H1 (cell line): ENCODE measurements around the gene CSF3. TPM values are rescaled to one million over a fixed set of nuclear protein-coding genes. Genes with fewer than 3 reads are reported as not detected.

Source experiments
- CTCF ChIA-PET: fragments of 300-600 bp; sonication (Branson Sonifier 250); formaldehyde crosslinking; loops from one replicate; lab custom pipeline; 2021; ENCODE audit not compliant: partially characterized antibody; lab: Charles Lee
- POLR2A ChIA-PET: fragments of 300-600 bp; sonication (Branson Sonifier 250); formaldehyde crosslinking; loops from one replicate; lab custom pipeline; 2021; ENCODE audit warnings: inconsistent platforms; ENCODE audit not compliant: partially characterized antibody; lab: Charles Lee
- DNase-seq, 2 experiments: peaks; one replicate each; pipeline versions ENCODE4 v3.0.0 to v3.0.0-alpha.2; 2010 to 2022; ENCODE audit warnings: low spot score in 2 of 2, low read depth in 1 of 2, mixed read lengths in 1 of 2
- FAIRE-seq: peaks from 2 replicates; lab custom pipeline; 2011; peaks lifted over from hg19 to GRCh38; lab: Jason Lieb, UNC
- H2AFZ ChIP-seq: 2 replicates; pipeline ENCODE4 v1.8.1; 2012; ENCODE audit warnings: low read length, inconsistent platforms
- H2AK5ac ChIP-seq: 2 replicates; pipeline ENCODE4 v1.6.1; 2013; ENCODE audit warnings: low read depth, low read length
- H2BK120ac ChIP-seq: replicated peaks from 2 replicates; pipeline ENCODE3; 2013; ENCODE audit warnings: low read depth, low read length, inconsistent platforms
- H2BK12ac ChIP-seq: 2 replicates; pipeline ENCODE4 v1.6.1; 2013; ENCODE audit warnings: low read depth, low read length
- H2BK15ac ChIP-seq: 2 replicates; pipeline ENCODE4 v1.6.1; 2013; ENCODE audit warnings: low read length
- H2BK20ac ChIP-seq: 2 replicates; pipeline ENCODE4 v1.6.1; 2013; ENCODE audit warnings: low read length
- H2BK5ac ChIP-seq: 2 replicates; pipeline ENCODE4 v1.6.1; 2013; ENCODE audit warnings: low read depth, low read length
- H3K14ac ChIP-seq: 2 replicates; pipeline ENCODE4 v1.6.1; 2013; ENCODE audit warnings: inconsistent platforms; ENCODE audit not compliant: insufficient read length
- H3K18ac ChIP-seq: 2 replicates; pipeline ENCODE4 v1.6.1; 2013; ENCODE audit warnings: low read length; ENCODE audit errors: extremely low read depth
- H3K23ac ChIP-seq: 2 replicates; pipeline ENCODE4 v1.6.1; 2013; ENCODE audit warnings: inconsistent platforms; ENCODE audit not compliant: insufficient read length
- H3K23me2 ChIP-seq: 2 replicates; pipeline ENCODE4 v1.6.1; 2013; ENCODE audit warnings: low read depth, low read length
- H3K27ac ChIP-seq: 2 replicates; pipeline ENCODE4 v1.6.1; 2011; ENCODE audit warnings: low read depth, low read length, inconsistent platforms
- H3K27me3 ChIP-seq, 4 experiments: replicated peaks in 1 of 4; 1 replicate in 1 of 4; 2 replicates in 3 of 4; pipeline versions ENCODE4 v1.6.1 to v1.8.1; 2011 to 2013; ENCODE audit warnings: low read length in 3 of 4, mild to moderate bottlenecking in 3 of 4, inconsistent platforms in 2 of 4, mixed read lengths in 2 of 4, moderate library complexity in 1 of 4; ENCODE audit not compliant: control insufficient read depth in 3 of 4, insufficient read depth in 3 of 4; ENCODE audit errors: extremely low read depth in 1 of 4
- H3K36me3 ChIP-seq, 4 experiments: 2 replicates each; pipeline versions ENCODE4 v1.6.1 to v1.8.1; 2011 to 2013; ENCODE audit warnings: mild to moderate bottlenecking in 4 of 4, low read length in 3 of 4, moderate library complexity in 2 of 4, control low read depth in 1 of 4, inconsistent platforms in 1 of 4; ENCODE audit not compliant: insufficient read depth in 4 of 4, control insufficient read depth in 2 of 4
- H3K4ac ChIP-seq: replicated peaks from 2 replicates; pipeline ENCODE3; 2013; ENCODE audit warnings: low read length, low read depth, mixed read lengths, inconsistent platforms; ENCODE audit not compliant: insufficient read length
- H3K4me1 ChIP-seq, 4 experiments: replicated peaks in 1 of 4; 1 replicate in 1 of 4; 2 replicates in 3 of 4; pipeline versions ENCODE4 v1.6.1 to v1.8.1; 2011 to 2013; ENCODE audit warnings: low read length in 3 of 4, inconsistent platforms in 2 of 4, mixed read lengths in 1 of 4; ENCODE audit not compliant: insufficient read depth in 4 of 4, control insufficient read depth in 3 of 4
- H3K4me2 ChIP-seq, 2 experiments: 2 replicates each; pipeline versions ENCODE4 v1.6.1 to v1.8.1; 2011 to 2013; ENCODE audit warnings: low read depth in 2 of 2, low read length in 2 of 2, control low read depth in 1 of 2, inconsistent platforms in 1 of 2, mild to moderate bottlenecking in 1 of 2; ENCODE audit not compliant: insufficient read depth in 1 of 2
- H3K4me3 ChIP-seq, 4 experiments: fragments of 200-600, 300-600 bp in 1 of 4; sonication (generic), shearing (Covaris generic), sonication (Bioruptor Twin) in 1 of 4; 2 replicates each; pipeline versions ENCODE4 v1.5.1 to v1.8.1; 2011 to 2016; ENCODE audit warnings: low read length in 4 of 4, low read depth in 3 of 4, control low read depth in 2 of 4, inconsistent platforms in 2 of 4, mild to moderate bottlenecking in 2 of 4, mixed read lengths in 1 of 4, moderate library complexity in 1 of 4; ENCODE audit not compliant: insufficient read depth in 2 of 4; ENCODE audit errors: extremely low read depth in 1 of 4
- H3K56ac ChIP-seq: replicated peaks from 2 replicates; pipeline ENCODE3; 2013; ENCODE audit warnings: low read depth, mild to moderate bottlenecking, mixed read lengths, low read length, inconsistent platforms; ENCODE audit not compliant: insufficient read length
- H3K79me1 ChIP-seq: 2 replicates; pipeline ENCODE4 v1.6.1; 2013; ENCODE audit warnings: low read depth, low read length, control low read depth
- H3K79me2 ChIP-seq, 2 experiments: 2 replicates each; pipeline versions ENCODE4 v1.6.1 to v1.8.1; 2012 to 2013; ENCODE audit warnings: low read length in 2 of 2, mild to moderate bottlenecking in 2 of 2, inconsistent platforms in 1 of 2; ENCODE audit not compliant: insufficient read depth in 2 of 2, control insufficient read depth in 1 of 2
- H3K9ac ChIP-seq, 4 experiments: replicated peaks in 1 of 4; 1 replicate in 1 of 4; 2 replicates in 3 of 4; pipeline versions ENCODE4 v1.6.1 to v1.8.1; 2011 to 2013; ENCODE audit warnings: low read depth in 3 of 4, low read length in 3 of 4, control low read depth in 2 of 4, mild to moderate bottlenecking in 2 of 4, moderate library complexity in 2 of 4, inconsistent platforms in 1 of 4; ENCODE audit errors: extremely low read depth in 1 of 4
- H3K9me3 ChIP-seq, 2 experiments: 2 replicates each; pipeline versions ENCODE4 v1.6.1 to v1.8.1; 2012 to 2013; ENCODE audit warnings: mild to moderate bottlenecking in 2 of 2, moderate library complexity in 2 of 2, control low read depth in 1 of 2, inconsistent platforms in 1 of 2, low read depth in 1 of 2, low read length in 1 of 2, mixed read lengths in 1 of 2; ENCODE audit not compliant: insufficient read depth in 2 of 2
- H4K20me1 ChIP-seq, 2 experiments: replicated peaks in 1 of 2; 2 replicates each; pipeline versions ENCODE3 to v1.8.1; 2011 to 2013; ENCODE audit warnings: inconsistent platforms in 2 of 2, low read length in 2 of 2, mild to moderate bottlenecking in 1 of 2; ENCODE audit not compliant: insufficient read depth in 2 of 2, control insufficient read depth in 1 of 2
- H4K5ac ChIP-seq: 2 replicates; pipeline ENCODE4 v1.6.1; 2013; ENCODE audit warnings: low read length, low read depth, mixed read lengths, inconsistent platforms; ENCODE audit not compliant: insufficient read length
- H4K8ac ChIP-seq: 2 replicates; pipeline ENCODE4 v1.8.0; 2013; ENCODE audit warnings: mild to moderate bottlenecking, moderate library complexity, low read length, inconsistent platforms; ENCODE audit not compliant: insufficient read depth; ENCODE audit errors: extremely low read depth
- H4K91ac ChIP-seq: replicated peaks from 2 replicates; pipeline ENCODE3; 2013; ENCODE audit warnings: low read length, mixed read lengths, inconsistent platforms; ENCODE audit not compliant: insufficient read length
- ATF3 ChIP-seq: IDR thresholded peaks from 2 replicates; pipeline ENCODE4 v1.6.1; 2011; ENCODE audit warnings: low read depth, mild to moderate bottlenecking, low read length; ENCODE audit not compliant: insufficient read depth
- BACH1 ChIP-seq: IDR thresholded peaks from 2 replicates; pipeline ENCODE4 v1.6.1; 2012; ENCODE audit warnings: low read length, improper control_type of control experiment
- FOSL1 ChIP-seq: IDR thresholded peaks from 2 replicates; pipeline ENCODE4 v1.6.1; 2011; ENCODE audit warnings: mild to moderate bottlenecking, low read depth, low read length, moderate library complexity; ENCODE audit not compliant: insufficient read depth
- TCF12 ChIP-seq: IDR thresholded peaks from 2 replicates; pipeline ENCODE4 v1.6.1; 2011; ENCODE audit warnings: low read depth, mild to moderate bottlenecking, low read length
- TEAD4 ChIP-seq: IDR thresholded peaks from 2 replicates; pipeline ENCODE4 v1.6.1; 2012; ENCODE audit warnings: low read depth, low read length, inconsistent platforms, mixed read lengths
- WGBS, 2 experiments: shearing (Covaris generic) in 1 of 2; methylation state at CpG; one replicate each; pipeline versions ENCODE4 v1.1.6 to v1.1.7; 2013 to 2015; ENCODE audit warnings: low lambda C conversion rate in 2 of 2, mixed read lengths in 2 of 2, inconsistent platforms in 1 of 2, low coverage in 1 of 2, missing lambda C conversion rate in 1 of 2; ENCODE audit not compliant: insufficient replicate concordance in 2 of 2, insufficient coverage in 1 of 2, insufficient read length in 1 of 2; ENCODE audit errors: extremely low coverage in 1 of 2, missing lambda C conversion rate in 1 of 2; 5-methylcytosine and 5-hydroxymethylcytosine counted together
- polyA plus RNA-seq, 7 experiments: library from polyadenylated mRNA; depleted of rRNA in 3 of 7; stranded (reverse) in 5 of 7; unstranded in 2 of 7; fragments of >200 nt in 5 of 7; fragments of 200-250 nt in 2 of 7; gene quantifications; 1 replicate in 5 of 7; 2 replicates in 1 of 7; 4 replicates in 1 of 7; pipeline versions ENCODE4 v1.2.1 to v1.2.3, GENCODE V29; 2011 to 2013; ENCODE audit warnings: missing spikeins in 2 of 7, mixed read lengths in 2 of 7
- total RNA-seq: library from RNA; stranded (reverse); fragmentation: NEBNext Ultra II Directional; extraction: Animal tissue kit (Norgen Biotek cat#: 25700); gene quantifications from 2 replicates; pipeline ENCODE4 v1.2.1, GENCODE V29; 2021

The CSF3 gene
- total and polyA plus RNA-seq, 2 of the 8 experiments (the other 6 are each of a cell fraction or from before 2014, with no cell fraction given): 0.03 TPM; not detected in 1

- Histone ChIP-seq H3K9ac (no peak overlapping the region), H3K27me3 (peaks cover 0 to 2% (median 0%) of the 10 kb centered on the region in 4 experiments; a peak in 1 of 7 replicates), H3K79me1 (no peaks in the 10 kb centered on the region), H2BK20ac (no peak overlapping the region), H2BK15ac (no peak overlapping the region), H3K4me3 (no peak overlapping the region), H4K8ac (no peak overlapping the region), H2BK12ac (no peak overlapping the region), H4K20me1 (no peaks in the 10 kb centered on the region), H3K23ac (no peak overlapping the region), H3K18ac (no peak overlapping the region), H3K79me2 (no peaks in the 10 kb centered on the region), H3K4me1 (peaks cover 0 to 6% (median 3%) of the 10 kb centered on the region in 4 experiments; a peak in 4 of 7 replicates), H2BK5ac (no peak overlapping the region), H3K36me3 (no peaks in the 10 kb centered on the region), H3K4ac (no peak overlapping the region), H2AFZ (peak overlapping the region; percentile 84; the same call in 1 of the 2 replicates), H2BK120ac (no peak overlapping the region), H3K56ac (no peak overlapping the region), H3K14ac (no peak overlapping the region), H4K91ac (no peak overlapping the region), H2AK5ac (no peak overlapping the region), H3K23me2 (peaks cover 6% of the 10 kb centered on the region), H4K5ac (no peak overlapping the region), H3K4me2 (no peak overlapping the region), H3K27ac (no peak overlapping the region), H3K9me3 (no peaks in the 10 kb centered on the region)
- ChIA-PET POLR2A (interaction anchor here (0.7 to 1.0 kb wide), 2 partner anchors 12 to 17 kb away, joined by 3 read pairs; no protein-coding TSS in a partner anchor), CTCF (interaction anchor here (1.1 to 11.9 kb wide), 4 partner anchors 9 to 43 kb away, joined by 3 to 96 read pairs (median 6); partner anchors contain the start of gene GSDMA)
- FAIRE-seq (no peak), DNase-seq (no peak)
- 91% methylated on average over 4 of the region's 4 CpGs; no CpG with 5 or more reads in 1 of the 2 experiments for WGBS, 2 experiments
- TF ChIP-seq TCF12 (no peak), BACH1 (no peak), FOSL1 (no peak), TEAD4 (no peak), ATF3 (no peak)
These were observed 39.4 kb upstream of the CSF3 start for GRCh38 chr17:39975801-39976200.
